SK-N-SH (cell line): ENCODE results near the gene EIPR1.

Source experiments
- EP300 ChIP-seq, 2 experiments: IDR thresholded peaks; 2 replicates each; pipeline versions ENCODE4 v1.4.0 to v1.6.1; 2012; ENCODE audit warnings: borderline replicate concordance in 1 of 2, low read depth in 1 of 2, low read length in 1 of 2
- EZH2phosphoT487 ChIP-seq: fragments of 200-600 bp; sonication (generic); IDR thresholded peaks from 2 replicates; pipeline ENCODE4 v1.6.1; 2017; ENCODE audit warnings: low read depth, mixed run types, mild to moderate bottlenecking, antibody characterized with exemption, moderate library complexity, borderline replicate concordance
- FOSL2 ChIP-seq: IDR thresholded peaks from 2 replicates; pipeline ENCODE4 v1.4.0; 2012; ENCODE audit warnings: low read depth, mild to moderate bottlenecking, moderate library complexity, borderline replicate concordance
- FOXM1 ChIP-seq: IDR thresholded peaks from 2 replicates; pipeline ENCODE4 v1.4.0; 2012; ENCODE audit warnings: low read depth, mild to moderate bottlenecking
- GABPA ChIP-seq: IDR thresholded peaks from 2 replicates; pipeline ENCODE4 v1.4.0; 2012; ENCODE audit warnings: low read depth, mild to moderate bottlenecking
- JUND ChIP-seq: IDR thresholded peaks from 2 replicates; pipeline ENCODE4 v1.4.0; 2012
- NFIC ChIP-seq: IDR thresholded peaks from 2 replicates; pipeline ENCODE4 v1.4.0; 2012; ENCODE audit warnings: borderline replicate concordance
- NRF1 ChIP-seq: IDR thresholded peaks from 2 replicates; pipeline ENCODE4 v1.6.1; 2012; ENCODE audit warnings: low read depth, mild to moderate bottlenecking, low read length
- POLR2AphosphoS5 ChIP-seq: IDR thresholded peaks from 2 replicates; pipeline ENCODE4 v1.6.1; 2012; ENCODE audit warnings: low read depth, low read length
- RFX5 ChIP-seq: IDR thresholded peaks from 2 replicates; pipeline ENCODE4 v1.6.1; 2012; ENCODE audit warnings: mild to moderate bottlenecking, improper control_type of control experiment, low read length
- TAF1 ChIP-seq: IDR thresholded peaks from 2 replicates; pipeline ENCODE4 v1.6.1; 2012; ENCODE audit warnings: low read depth, mild to moderate bottlenecking, low read length, moderate library complexity, borderline replicate concordance
- TCF12 ChIP-seq: IDR thresholded peaks from 2 replicates; pipeline ENCODE4 v1.4.0; 2012
- TF ChIP-seq, protein P1 (sequence below): fragments of 200-600 bp; sonication (generic); IDR thresholded peaks from 2 replicates; pipeline ENCODE4 v1.6.1; 2017; ENCODE audit warnings: antibody characterized with exemption, mild to moderate bottlenecking, moderate library complexity
- TF ChIP-seq, protein P2 (sequence below): IDR thresholded peaks from 2 replicates; pipeline ENCODE4 v1.4.0; 2012; ENCODE audit warnings: low read depth

DNA sequence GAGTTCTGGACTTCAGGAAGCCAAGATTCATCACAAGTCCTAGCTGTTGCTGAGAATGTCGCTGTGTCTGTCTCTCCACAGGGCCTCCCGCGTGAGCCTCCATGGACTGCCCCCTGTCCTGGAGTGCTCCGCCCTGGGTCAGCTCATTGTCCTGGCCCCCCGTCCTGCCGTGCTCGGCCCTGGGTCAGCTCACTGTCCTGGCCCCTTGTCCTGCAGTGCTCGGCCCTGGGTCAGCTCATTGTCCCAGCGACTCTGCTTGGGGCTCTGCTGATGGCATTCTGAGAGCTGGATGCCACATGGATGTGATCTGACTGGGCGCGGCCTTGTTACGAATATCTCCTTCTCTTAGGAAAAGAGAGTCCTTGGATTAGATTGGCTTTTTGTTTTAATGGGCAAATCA lies 78.5 kb downstream of the EIPR1 start:
- TF ChIP-seq, protein P1, sequence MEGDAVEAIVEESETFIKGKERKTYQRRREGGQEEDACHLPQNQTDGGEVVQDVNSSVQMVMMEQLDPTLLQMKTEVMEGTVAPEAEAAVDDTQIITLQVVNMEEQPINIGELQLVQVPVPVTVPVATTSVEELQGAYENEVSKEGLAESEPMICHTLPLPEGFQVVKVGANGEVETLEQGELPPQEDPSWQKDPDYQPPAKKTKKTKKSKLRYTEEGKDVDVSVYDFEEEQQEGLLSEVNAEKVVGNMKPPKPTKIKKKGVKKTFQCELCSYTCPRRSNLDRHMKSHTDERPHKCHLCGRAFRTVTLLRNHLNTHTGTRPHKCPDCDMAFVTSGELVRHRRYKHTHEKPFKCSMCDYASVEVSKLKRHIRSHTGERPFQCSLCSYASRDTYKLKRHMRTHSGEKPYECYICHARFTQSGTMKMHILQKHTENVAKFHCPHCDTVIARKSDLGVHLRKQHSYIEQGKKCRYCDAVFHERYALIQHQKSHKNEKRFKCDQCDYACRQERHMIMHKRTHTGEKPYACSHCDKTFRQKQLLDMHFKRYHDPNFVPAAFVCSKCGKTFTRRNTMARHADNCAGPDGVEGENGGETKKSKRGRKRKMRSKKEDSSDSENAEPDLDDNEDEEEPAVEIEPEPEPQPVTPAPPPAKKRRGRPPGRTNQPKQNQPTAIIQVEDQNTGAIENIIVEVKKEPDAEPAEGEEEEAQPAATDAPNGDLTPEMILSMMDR, result no peak
- TF ChIP-seq TAF1, result no peak
- TF ChIP-seq JUND, result no peak
- no peak for TF ChIP-seq NFIC
- TF ChIP-seq POLR2AphosphoS5, result no peak
- TF ChIP-seq GABPA, result no peak
- no peak for TF ChIP-seq FOSL2
- TF ChIP-seq FOXM1, result no peak
- TF ChIP-seq EP300 (IDR thresholded peaks at IDR 0.05; ENCODE audit: borderline replicate concordance in 1 of 2, low read depth in 1 of 2, low read length in 1 of 2), result no peak
- TF ChIP-seq NRF1, result no peak
- TF ChIP-seq TCF12, result no peak
- no peak for TF ChIP-seq RFX5
- TF ChIP-seq, protein P2, sequence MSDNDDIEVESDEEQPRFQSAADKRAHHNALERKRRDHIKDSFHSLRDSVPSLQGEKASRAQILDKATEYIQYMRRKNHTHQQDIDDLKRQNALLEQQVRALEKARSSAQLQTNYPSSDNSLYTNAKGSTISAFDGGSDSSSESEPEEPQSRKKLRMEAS, result no peak
- TF ChIP-seq EZH2phosphoT487, result no peak
